Renal pelvis (tissue), 4 donors: Measurements from ENCODE around the gene RRAS. TPM values are rescaled to one million over a fixed set of nuclear protein-coding genes. Genes with fewer than 3 reads are reported as not detected.

Source experiments
- DNase-seq: peaks from one replicate; pipeline ENCODE4 v3.0.0-alpha.2; 2013
- polyA plus RNA-seq, 3 donors: library from polyadenylated mRNA; unstranded; fragments of 120-200 nt; gene quantifications; one replicate each; pipeline ENCODE4 v1.2.1, GENCODE V29; 2013; ENCODE audit not compliant: insufficient read length in 3 of 3

The RRAS gene
- polyA plus RNA-seq, 3 donors = 25.8 to 31.9 (median 31.6) TPM

DNA sequence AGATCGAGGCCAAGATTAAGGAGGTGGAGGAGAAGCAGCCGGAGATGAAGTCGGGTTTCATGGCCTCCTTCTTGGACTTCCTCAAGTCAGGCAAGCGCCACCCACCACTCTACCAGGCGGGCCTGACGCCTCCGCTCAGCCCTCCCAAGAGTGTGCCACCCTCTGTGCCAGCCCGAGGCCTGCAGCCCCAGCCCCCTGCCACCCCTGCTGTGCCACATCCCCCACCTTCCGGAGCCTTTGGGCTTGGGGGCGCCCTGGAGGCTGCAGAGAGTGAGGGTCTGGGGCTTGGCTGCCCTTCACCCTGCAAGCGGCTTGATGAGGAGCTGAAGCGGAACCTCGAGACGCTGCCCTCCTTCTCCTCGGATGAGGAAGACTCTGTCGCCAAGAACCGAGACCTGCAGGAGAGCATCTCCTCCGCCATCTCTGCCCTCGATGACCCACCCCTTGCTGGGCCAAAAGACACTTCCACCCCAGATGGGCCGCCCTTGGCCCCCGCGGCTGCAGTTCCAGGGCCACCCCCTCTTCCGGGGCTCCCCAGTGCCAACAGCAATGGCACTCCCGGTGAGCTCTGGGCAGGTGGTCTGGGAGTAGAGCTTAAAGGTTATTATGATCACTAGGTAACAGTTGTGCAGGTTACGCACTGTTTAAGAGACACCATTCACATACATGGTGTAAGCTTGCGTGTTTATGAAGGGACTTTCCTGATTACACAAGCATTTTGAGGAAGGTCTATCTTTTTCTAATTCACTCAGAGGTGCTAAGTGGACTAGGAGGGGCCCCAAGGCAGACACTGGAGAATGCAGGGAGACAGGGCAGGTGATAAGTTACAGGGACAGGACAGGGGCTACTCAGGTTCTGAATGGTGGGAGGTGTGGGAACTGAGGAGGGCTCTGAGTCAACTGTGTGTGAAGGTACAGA lies 40.3 kb downstream of the RRAS start:
- DNase-seq = no peak

GRCh38 chr19:49597703-49597974 lies 42.3 kb downstream of the RRAS start:
- no peak for DNase-seq

GRCh38 chr19:49596954-49597702 lies 42.8 kb downstream of the RRAS start:
- DNase-seq = no peak

DNA sequence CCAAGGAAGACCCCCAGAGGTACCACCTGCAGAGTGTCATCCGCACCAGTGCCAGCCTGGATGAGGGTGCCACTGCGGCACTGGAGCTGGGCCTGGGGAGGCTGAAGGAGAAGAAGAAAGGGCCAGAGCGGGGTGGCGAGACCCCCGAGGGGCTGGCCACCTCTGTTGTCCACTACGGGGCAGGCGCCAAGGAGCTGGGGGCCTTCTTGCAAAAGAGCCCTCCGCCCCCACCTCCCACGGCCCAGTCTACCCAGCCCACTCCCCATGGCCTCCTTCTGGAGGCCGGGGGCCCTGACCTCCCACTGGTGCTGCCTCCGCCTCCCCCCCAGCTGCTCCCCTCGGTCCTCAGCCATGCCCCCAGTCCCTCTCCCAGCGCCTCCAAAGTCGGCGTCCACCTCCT lies 43.5 kb downstream of the RRAS start:
- no peak for DNase-seq

- no peak for DNase-seq
These were observed 44.0 kb downstream of the RRAS start for GRCh38 chr19:49595819-49596404.

- no peak for DNase-seq
These were observed 44.7 kb downstream of the RRAS start for GRCh38 chr19:49594993-49595818.

DNA sequence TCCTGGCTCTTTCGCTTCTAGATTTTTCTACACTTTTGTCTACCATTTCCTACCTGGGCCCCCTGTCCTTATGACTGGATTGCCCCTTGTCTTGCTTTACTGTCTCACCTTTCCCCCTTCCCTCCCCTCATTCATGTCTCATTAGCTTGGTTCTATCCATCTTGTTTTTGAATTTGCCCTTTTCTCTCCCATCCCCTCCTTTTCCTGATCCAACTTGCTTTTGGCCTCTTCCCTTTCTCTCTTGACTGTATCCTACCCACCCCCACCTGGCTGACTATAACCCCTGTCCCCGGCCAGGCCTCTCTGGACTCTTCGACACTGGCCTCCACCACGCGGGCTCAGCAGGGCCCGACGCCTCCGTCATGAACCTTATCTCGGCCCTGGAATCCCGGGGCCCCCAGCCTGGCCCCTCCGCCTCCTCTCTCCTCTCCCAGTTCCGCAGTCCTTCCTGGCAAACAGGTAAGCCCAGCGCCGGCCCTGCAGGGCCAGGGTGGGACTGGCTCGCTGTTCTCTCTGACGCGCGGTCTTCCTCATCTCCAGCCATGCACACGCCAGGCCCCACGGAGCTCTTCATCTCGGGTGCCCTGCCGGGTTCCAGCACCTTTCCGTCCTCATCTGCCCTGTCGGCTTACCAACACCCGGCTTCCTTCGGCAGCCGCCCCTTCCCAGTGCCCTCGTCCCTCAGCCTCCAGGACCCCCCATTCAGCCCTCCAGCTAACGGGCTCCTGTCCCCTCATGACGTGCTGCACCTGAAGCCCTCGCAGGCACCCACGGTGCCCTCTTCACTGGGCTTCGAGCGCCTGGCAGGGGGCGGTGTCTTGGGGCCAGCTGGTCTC lies 45.6 kb downstream of the RRAS start:
- no peak for DNase-seq

- DNase-seq = peak; percentile 93
These were observed 46.5 kb downstream of the RRAS start for GRCh38 chr19:49593233-49594113.

- DNase-seq = no peak
These were observed 47.3 kb downstream of the RRAS start for GRCh38 chr19:49592486-49593232.

GRCh38 chr19:49591731-49592485 lies 48.0 kb downstream of the RRAS start:
- peak; percentile 39 for DNase-seq

GRCh38 chr19:49590971-49591730 lies 48.8 kb downstream of the RRAS start, which contains the start of gene PRR12:
Gene PRR12, plus strand, starts transcription at chr19:49591182. Its CDS starts 473 bp downstream, at chr19:49591655.
- peak; percentile 75 for DNase-seq

DNA sequence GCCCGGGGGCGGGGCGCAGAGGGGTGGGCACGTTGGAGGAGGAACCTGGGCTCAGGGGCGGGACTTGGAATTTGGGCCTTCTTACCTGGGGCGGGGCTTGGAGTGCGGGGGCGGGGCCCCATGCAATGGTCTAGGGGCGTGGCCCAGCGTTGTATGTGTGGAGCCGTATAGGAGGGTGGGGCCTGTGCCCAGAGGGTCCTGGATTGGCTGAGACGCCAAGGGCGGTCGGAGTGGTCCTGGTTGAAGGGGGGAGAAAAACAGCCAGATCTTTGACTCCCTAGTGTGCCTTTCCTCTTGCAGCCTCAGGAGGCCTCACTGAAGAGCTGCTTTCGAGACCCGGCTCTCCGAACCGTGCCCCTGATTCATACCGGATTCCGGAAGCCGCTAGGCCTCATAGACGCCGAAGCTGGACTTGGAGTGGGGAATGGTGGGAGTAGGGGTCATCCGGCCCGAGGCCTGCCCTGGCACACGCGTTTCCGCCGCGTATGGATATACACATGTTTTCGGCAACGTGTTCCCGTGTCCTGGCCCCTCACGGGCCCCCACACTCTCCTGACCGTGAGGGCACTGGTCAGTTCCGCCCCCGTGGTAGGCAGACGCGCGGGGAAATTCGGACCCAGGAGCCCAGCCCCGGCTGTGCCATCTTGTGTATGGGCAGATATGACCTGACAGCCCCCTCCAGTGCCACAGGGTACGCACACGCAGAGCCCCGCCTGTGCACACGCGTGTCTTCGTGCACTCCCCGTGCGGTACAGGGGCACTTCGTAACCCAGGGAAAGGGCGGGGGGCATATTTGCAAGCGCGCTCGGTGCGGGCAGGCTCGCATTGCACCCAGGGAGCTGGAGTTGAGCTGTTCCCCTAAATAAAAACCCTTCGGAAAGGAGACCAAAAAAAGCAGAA lies 49.6 kb downstream of the RRAS start:
- peak; percentile 96 for DNase-seq

- DNase-seq = no peak
These were observed 50.4 kb downstream of the RRAS start for GRCh38 chr19:49589502-49589905.

DNA sequence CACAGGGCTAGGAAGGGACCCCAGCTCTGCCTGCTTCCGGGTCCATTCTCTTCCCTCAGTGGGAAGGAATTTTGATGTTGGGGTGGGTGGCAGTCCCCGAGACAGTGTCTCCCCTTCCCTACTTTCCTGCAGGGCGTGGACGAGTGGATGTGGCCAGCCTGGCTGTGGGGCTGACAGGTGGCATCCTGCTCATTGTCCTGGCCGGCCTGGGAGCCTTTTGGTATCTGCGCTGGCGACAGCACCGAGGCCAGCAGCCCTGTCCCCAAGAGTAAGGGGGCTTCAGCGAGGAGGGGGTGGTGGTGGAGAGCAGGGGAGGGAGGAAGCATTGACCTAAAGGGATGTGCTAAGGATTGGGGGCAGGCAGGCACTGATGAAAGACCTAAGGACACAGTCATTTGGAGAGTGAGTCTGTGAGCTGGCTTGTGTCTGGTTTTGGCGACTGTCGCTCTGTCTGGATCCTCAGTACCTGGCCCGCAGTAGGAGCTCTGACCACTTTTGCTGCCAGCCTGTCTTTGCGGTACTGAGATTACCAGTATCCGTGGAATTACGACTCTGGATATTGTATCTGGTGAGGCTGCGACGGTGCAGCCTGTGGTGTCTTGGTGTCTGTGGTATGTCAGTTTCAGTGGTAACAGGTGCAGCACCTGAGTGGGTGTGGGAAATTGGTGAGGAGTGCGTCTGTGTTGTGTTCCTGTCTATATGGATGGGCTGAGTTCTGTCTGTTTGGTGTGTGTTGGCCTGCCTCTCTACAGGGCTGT lies 51.4 kb downstream of the RRAS start:
- DNase-seq = no peak

DNA sequence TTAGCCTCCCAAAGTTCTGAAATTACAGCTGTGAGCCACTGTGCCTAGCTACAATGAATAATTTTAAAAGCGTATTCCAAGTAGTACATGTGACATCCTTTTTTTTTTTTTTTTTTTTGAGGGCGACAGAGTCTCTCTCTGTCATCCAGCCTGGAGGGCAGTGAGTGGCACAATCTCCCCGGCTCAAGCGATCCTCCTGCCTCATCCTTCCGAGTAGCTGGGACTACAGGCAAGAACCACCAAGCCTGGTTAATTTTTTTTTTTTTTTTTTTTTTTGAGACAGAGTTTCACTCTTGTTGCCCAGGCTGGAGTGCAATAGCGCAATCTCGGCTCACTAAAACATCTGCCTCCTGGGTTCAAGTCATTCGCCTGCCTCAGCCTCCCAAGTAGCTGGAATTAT lies 52.7 kb downstream of the RRAS start:
- DNase-seq = no peak
